Panc1 (cell line): ENCODE data around the gene SIRT7. TPM values are rescaled to one million over a fixed set of nuclear protein-coding genes. Genes with fewer than 3 reads are reported as not detected.

Experiments used
- ATAC-seq: fragments of 200-7000 bp; cut with Tn5 transposase; 2 replicates; pipeline ENCODE4 v1.9.1; 2020; ENCODE audit warnings: mild to moderate bottlenecking, moderate library complexity
- BruUV-seq: library from RNA; stranded (reverse); fragments of 400-500 nt; replicated peaks from 2 replicates; lab custom pipeline; 2021; lab: Mats Ljungman, UMichigan
- CTCF ChIA-PET: fragments of 300-600 bp; sonication (Branson Sonifier 250); formaldehyde crosslinking; loops from one replicate; lab custom pipeline; 2022; ENCODE audit warnings: antibody characterized with exemption; lab: Charles Lee
- POLR2A ChIA-PET: fragments of 300-600 bp; sonication (Branson Sonifier 250); formaldehyde crosslinking; loops from one replicate; lab custom pipeline; 2022; ENCODE audit warnings: antibody characterized with exemption; lab: Charles Lee
- DNase-seq: peaks from one replicate; pipeline ENCODE4 v3.0.0-alpha.2; 2010; ENCODE audit warnings: low read depth, low spot score
- H3K27ac ChIP-seq: 2 replicates; pipeline ENCODE4 v1.5.1; 2011; ENCODE audit warnings: mild to moderate bottlenecking, low read length, inconsistent platforms
- H3K27me3 ChIP-seq: fragments of 200-500 bp; sonication (Bioruptor generic); 2 replicates; pipeline ENCODE4 v1.6.0; 2014; ENCODE audit warnings: low read length, inconsistent platforms; ENCODE audit not compliant: control insufficient read depth, insufficient read depth
- H3K36me3 ChIP-seq: fragments of 200-500 bp; sonication (Bioruptor generic); 2 replicates; pipeline ENCODE4 v1.5.1; 2014; ENCODE audit warnings: inconsistent platforms, mild to moderate bottlenecking, low read length, moderate library complexity; ENCODE audit not compliant: control insufficient read depth, insufficient read depth
- H3K4me1 ChIP-seq: 2 replicates; pipeline ENCODE4 v1.5.1; 2011; ENCODE audit warnings: inconsistent platforms, mild to moderate bottlenecking, low read length, moderate library complexity; ENCODE audit not compliant: control insufficient read depth, insufficient read depth
- H3K4me3 ChIP-seq, 2 experiments: 2 replicates each; pipeline ENCODE4 v1.5.1; 2011 to 2012; ENCODE audit warnings: low read depth in 2 of 2, low read length in 2 of 2, mild to moderate bottlenecking in 2 of 2, inconsistent platforms in 1 of 2, moderate library complexity in 1 of 2
- H3K9me3 ChIP-seq: fragments of 200-500 bp; sonication (Bioruptor generic); 2 replicates; pipeline ENCODE4 v1.5.1; 2014; ENCODE audit warnings: low read depth, mild to moderate bottlenecking, inconsistent platforms, low read length, moderate library complexity; ENCODE audit not compliant: control insufficient read depth, insufficient read depth
- CTCF ChIP-seq: fragments of 450-650 bp; IDR thresholded peaks from 2 replicates; pipeline ENCODE4 v1.5.1; 2017; ENCODE audit warnings: mild to moderate bottlenecking
- POLR2AphosphoS5 ChIP-seq: IDR thresholded peaks from 2 replicates; pipeline ENCODE4 v1.6.1; 2012; ENCODE audit warnings: mild to moderate bottlenecking, low read depth, low read length, moderate library complexity
- REST ChIP-seq, 2 experiments: IDR thresholded peaks; 2 replicates each; pipeline ENCODE4 v1.6.1; 2011 to 2012; ENCODE audit warnings: low read depth in 2 of 2, control low read depth in 1 of 2, low read length in 1 of 2, mild to moderate bottlenecking in 1 of 2, moderate library complexity in 1 of 2; ENCODE audit not compliant: insufficient read depth in 1 of 2
- SIN3A ChIP-seq: IDR thresholded peaks from 2 replicates; pipeline ENCODE4 v1.6.1; 2012; ENCODE audit warnings: low read depth, mild to moderate bottlenecking, low read length, moderate library complexity, borderline replicate concordance; ENCODE audit not compliant: insufficient read depth
- TCF7L2 ChIP-seq: IDR thresholded peaks from 2 replicates; pipeline ENCODE4 v1.6.1; 2011; ENCODE audit warnings: mild to moderate bottlenecking, low read depth, low read length, inconsistent platforms
- in situ Hi-C: cut with HindIII; loops from 2 replicates; pipeline ENCODE4 v1.10.0; 2016; ENCODE audit warnings: low sequenced_read_pairs, low pct_unique_long_range_greater_than_20kb
- intact Hi-C: fragments of 100-400 bp; cut with micrococcal nuclease; formaldehyde crosslinking; loops from one replicate; pipeline ENCODE4 v1.10.0; 2022; ENCODE audit not compliant: unreplicated experiment
- total RNA-seq: library from RNA; stranded (reverse); gene quantifications from one replicate; pipeline ENCODE4 v1.2.1, GENCODE V29; 2021; ENCODE audit not compliant: unreplicated experiment

The SIRT7 gene
- total RNA-seq, 1 experiment from 2014 or later, result 82.5 TPM

DNA sequence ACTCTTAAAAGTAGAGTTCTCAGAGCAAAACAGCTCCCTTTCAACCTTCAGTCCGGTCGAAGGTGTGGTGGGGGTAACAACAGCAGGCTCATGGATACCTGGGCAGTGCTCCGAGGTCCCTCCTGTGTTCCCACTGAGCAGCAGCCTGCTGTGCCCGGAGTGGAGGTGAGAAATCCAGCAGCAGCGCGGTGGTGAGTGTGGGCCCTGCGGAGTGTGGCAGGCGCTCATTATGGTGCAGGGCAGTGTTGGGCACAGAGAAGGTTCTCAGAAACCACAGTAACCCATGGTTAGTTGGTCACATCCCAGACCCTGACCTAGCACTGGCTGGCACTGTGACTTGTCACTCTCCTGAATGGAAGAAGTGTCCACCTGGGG is 52.6 kb downstream of the SIRT7 start:
- no TSS peak for BruUV-seq
- TF ChIP-seq SIN3A (no peak), POLR2AphosphoS5 (no peak), REST (IDR thresholded peaks at IDR 0.05; ENCODE audit: insufficient read depth in 1 of 2, low read depth in 2 of 2, low read length in 1 of 2) (no peak), CTCF (no peak), TCF7L2 (no peak)
- ChIA-PET CTCF (no interaction called here), POLR2A (interaction anchor here (0.5 kb wide), 1 partner anchor 134 kb away, joined by 3 read pairs; no protein-coding TSS in a partner anchor)
- Histone ChIP-seq H3K27ac (peak overlapping the region; percentile 2), H3K4me1 (peaks cover 57% of the 10 kb centered on the region), H3K9me3 (no peaks in the 10 kb centered on the region), H3K4me3 (no peak overlapping the region), H3K27me3 (no peaks in the 10 kb centered on the region), H3K36me3 (peaks cover 5% of the 10 kb centered on the region; the same call in 1 of the 2 replicates)
- intact Hi-C loops (loop anchor here (10.0 kb wide), 1 partner anchor 159 kb away; the partner anchor contains the start of genes CENPX and LRRC45), in situ Hi-C loops (no loop called here)
- ATAC-seq, result no peak
- no peak for DNase-seq

- CTCF ChIA-PET, result no interaction called here
- ATAC-seq (no peak), DNase-seq (no peak)
- Histone ChIP-seq H3K27me3 (no peaks in the 10 kb centered on the region), H3K9me3 (no peaks in the 10 kb centered on the region), H3K4me1 (peaks cover 53% of the 10 kb centered on the region), H3K4me3 (no peak overlapping the region), H3K27ac (peak overlapping the region; percentile 55), H3K36me3 (peaks cover 3% of the 10 kb centered on the region; the same call in 1 of the 2 replicates)
- TF ChIP-seq POLR2AphosphoS5, result peak; percentile 56
- no peak for TF ChIP-seq TCF7L2
- intact Hi-C loops, result loop anchor here (10.0 kb wide), 1 partner anchor 161 kb away; the partner anchor contains the start of genes CENPX and LRRC45
- no TSS peak for BruUV-seq
- in situ Hi-C loops, result no loop called here
- POLR2A ChIA-PET, result no interaction called here
These were observed 53.9 kb downstream of the SIRT7 start for GRCh38 chr17:81863833-81864768.
